Thyroid gland (tissue), 4 donors: ENCODE data around the gene CDC34. TPM values are rescaled to one million over a fixed set of nuclear protein-coding genes. Genes with fewer than 3 reads are reported as not detected.

Experiments
- DNase-seq, 2 donors: peaks; one replicate each; pipeline ENCODE4 v3.0.0-alpha.2; 2019
- H3K27ac ChIP-seq, 3 donors: fragments of 200-600 bp; sonication (generic); 1 replicate in 2 of 3; 2 replicates in 1 of 3; pipeline ENCODE4 v1.5.1; 2016 to 2019; ENCODE audit warnings: mild to moderate bottlenecking in 1 of 3, moderate library complexity in 1 of 3
- H3K27me3 ChIP-seq: fragments of 200-600 bp; sonication (generic); one replicate; pipeline ENCODE4 v1.5.1; 2019
- H3K36me3 ChIP-seq, 2 donors: fragments of 200-600 bp; sonication (generic); one replicate each; pipeline ENCODE4 v1.5.1; 2016 to 2019
- H3K4me1 ChIP-seq, 2 donors: fragments of 200-600 bp; sonication (generic); one replicate each; pipeline ENCODE4 v1.5.1; 2017 to 2019
- H3K4me3 ChIP-seq, 3 donors: fragments of 200-600 bp; sonication (generic); replicated peaks in 1 of 3; 1 replicate in 2 of 3; 2 replicates in 1 of 3; pipeline ENCODE4 v1.5.1; 2016; ENCODE audit warnings: mild to moderate bottlenecking in 1 of 3
- H3K9me3 ChIP-seq: fragments of 200-600 bp; sonication (generic); one replicate; pipeline ENCODE4 v1.5.1; 2017
- POLR2A ChIP-seq, 2 donors: fragments of 450-650 bp; IDR thresholded peaks; one replicate each; pipeline ENCODE4 v1.6.1; 2017; ENCODE audit warnings: antibody characterized with exemption in 2 of 2, mild to moderate bottlenecking in 2 of 2, moderate library complexity in 1 of 2
- WGBS, 2 donors: methylation state at CpG; one replicate each; pipeline ENCODE4 v1.1.5; 2017; 5-methylcytosine and 5-hydroxymethylcytosine counted together
- intact Hi-C: fragments of 100-400 bp; cut with DNase I; formaldehyde crosslinking; loops from one replicate; pipeline ENCODE4 v1.15.1; 2023
- total RNA-seq, 4 donors: library from RNA; depleted of rRNA; stranded (reverse); fragments of >200 nt; gene quantifications; one replicate each; pipeline ENCODE4 v1.2.3, GENCODE V29; 2016
- TF ChIP-seq, protein P1 (sequence below), 6 experiments: fragments of 200-600 bp in 3 of 6; fragments of 450-650 bp in 3 of 6; sonication (generic) in 3 of 6; IDR thresholded peaks; one replicate each; pipeline ENCODE4 v1.5.1; 2016 to 2019; ENCODE audit warnings: antibody characterized with exemption in 6 of 6, mild to moderate bottlenecking in 2 of 6, inconsistent platforms in 1 of 6, moderate library complexity in 1 of 6

Gene CDC34
- total RNA-seq, 4 donors from 2014 or later = 44.8 to 64.7 (median 48.2) TPM

DNA sequence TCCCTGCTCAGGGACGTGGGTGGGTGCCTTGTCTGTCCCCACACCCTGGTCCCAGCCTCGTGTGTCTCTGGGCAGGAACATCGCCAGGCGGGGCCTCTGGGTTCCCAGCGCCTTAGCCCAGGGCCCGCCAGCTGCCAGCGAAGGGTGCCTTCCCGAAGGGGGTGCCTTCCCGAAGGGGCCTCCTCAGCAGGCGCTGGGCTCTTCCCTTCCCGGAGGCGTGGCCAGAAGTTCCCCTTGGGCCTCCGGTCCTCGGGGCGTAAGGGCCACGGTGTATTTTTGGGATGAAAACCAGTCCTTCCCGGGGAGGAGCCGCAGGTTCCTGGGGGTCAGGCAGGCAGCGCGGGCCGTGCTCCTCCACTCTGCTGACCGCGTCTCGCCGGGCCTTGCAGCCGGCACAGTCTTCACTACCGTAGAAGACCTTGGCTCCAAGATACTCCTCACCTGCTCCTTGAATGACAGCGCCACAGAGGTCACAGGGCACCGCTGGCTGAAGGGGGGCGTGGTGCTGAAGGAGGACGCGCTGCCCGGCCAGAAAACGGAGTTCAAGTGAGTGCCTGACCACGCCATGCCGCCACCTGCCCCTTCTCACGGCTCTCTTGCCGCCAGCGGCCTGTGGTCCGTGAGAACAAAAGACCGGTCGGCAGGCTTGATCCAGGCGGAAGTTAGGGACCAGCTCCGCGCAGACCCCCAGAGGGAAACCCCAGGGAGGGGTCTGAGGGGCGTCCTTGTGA, 47.7 kb downstream of the CDC34 start:
- no peaks in the 10 kb centered on the region for H3K27me3 ChIP-seq
- peaks cover 30 to 38% of the 10 kb centered on the region in 2 donors for H3K36me3 ChIP-seq

DNA sequence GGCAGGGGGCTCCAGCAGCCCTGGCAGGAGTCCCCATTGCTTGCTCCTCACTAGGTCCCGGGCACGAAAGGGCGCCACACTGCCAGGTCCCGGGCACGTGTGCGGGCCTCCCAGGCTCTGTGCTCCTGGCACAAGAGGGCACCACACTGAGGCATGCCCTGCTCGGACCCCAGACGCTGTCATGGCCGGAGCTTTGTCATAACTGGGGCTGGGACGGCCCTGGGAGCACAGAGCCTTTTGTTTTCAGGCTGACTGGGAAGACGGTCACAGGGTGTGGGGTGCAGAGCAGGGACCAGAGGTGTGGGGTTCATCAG, 48.2 kb downstream of the CDC34 start:
- Histone ChIP-seq H3K4me1 (peaks cover 15 to 19% of the 10 kb centered on the region in 2 donors), H3K27ac (no peak overlapping the region), H3K27me3 (no peaks in the 10 kb centered on the region), H3K4me3 (no peak overlapping the region), H3K9me3 (no peaks in the 10 kb centered on the region), H3K36me3 (peaks cover 30 to 38% of the 10 kb centered on the region in 2 donors)
- 98% methylated on average over 7 of the region's 11 CpGs; no CpG with 5 or more reads in 1 of the 2 donors for WGBS, 2 donors
- intact Hi-C loops = no loop called here
- DNase-seq = no peak
- TF ChIP-seq POLR2A (IDR thresholded peaks at IDR 0.05) = no peak
- TF ChIP-seq, protein P1, sequence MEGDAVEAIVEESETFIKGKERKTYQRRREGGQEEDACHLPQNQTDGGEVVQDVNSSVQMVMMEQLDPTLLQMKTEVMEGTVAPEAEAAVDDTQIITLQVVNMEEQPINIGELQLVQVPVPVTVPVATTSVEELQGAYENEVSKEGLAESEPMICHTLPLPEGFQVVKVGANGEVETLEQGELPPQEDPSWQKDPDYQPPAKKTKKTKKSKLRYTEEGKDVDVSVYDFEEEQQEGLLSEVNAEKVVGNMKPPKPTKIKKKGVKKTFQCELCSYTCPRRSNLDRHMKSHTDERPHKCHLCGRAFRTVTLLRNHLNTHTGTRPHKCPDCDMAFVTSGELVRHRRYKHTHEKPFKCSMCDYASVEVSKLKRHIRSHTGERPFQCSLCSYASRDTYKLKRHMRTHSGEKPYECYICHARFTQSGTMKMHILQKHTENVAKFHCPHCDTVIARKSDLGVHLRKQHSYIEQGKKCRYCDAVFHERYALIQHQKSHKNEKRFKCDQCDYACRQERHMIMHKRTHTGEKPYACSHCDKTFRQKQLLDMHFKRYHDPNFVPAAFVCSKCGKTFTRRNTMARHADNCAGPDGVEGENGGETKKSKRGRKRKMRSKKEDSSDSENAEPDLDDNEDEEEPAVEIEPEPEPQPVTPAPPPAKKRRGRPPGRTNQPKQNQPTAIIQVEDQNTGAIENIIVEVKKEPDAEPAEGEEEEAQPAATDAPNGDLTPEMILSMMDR (IDR thresholded peaks at IDR 0.05) = no peak

More for the DNA sequence above, 47.7 kb downstream of the CDC34 start:
- Histone ChIP-seq H3K4me1 (peaks cover 20 to 24% of the 10 kb centered on the region in 2 donors), H3K9me3 (no peaks in the 10 kb centered on the region), H3K4me3 (no peak overlapping the region), H3K27ac (no peak overlapping the region)
- no peak for DNase-seq
- TF ChIP-seq, protein P1 (IDR thresholded peaks at IDR 0.05) = no peak
- no peak for TF ChIP-seq POLR2A (IDR thresholded peaks at IDR 0.05)
- 85 to 92% methylated on average over 19 to 32 of the region's 46 CpGs for WGBS, 2 donors
- intact Hi-C loops = no loop called here

DNA sequence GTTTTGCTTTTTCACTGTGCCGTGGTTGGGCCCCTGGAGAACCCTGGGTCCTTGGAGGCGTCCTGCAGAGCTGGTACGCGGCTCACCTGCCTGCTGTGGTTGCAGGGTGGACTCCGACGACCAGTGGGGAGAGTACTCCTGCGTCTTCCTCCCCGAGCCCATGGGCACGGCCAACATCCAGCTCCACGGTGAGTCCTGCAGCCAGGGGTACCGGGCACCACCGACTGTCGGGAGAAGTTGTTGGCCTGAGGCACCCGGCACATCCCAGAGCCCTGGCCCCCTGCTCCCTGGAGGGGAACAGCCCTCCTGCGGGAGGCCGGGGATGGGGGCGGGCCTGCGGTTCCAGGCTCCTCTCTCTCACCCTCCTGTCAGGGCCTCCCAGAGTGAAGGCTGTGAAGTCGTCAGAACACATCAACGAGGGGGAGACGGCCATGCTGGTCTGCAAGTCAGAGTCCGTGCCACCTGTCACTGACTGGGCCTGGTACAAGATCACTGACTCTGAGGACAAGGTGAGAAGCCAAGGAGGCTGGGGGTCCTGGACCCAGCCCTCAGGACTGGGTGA, 48.8 kb downstream of the CDC34 start:
- Histone ChIP-seq H3K27ac (no peak overlapping the region), H3K4me3 (no peak overlapping the region), H3K4me1 (peaks cover 9 to 14% of the 10 kb centered on the region in 2 donors), H3K36me3 (peaks cover 30 to 38% of the 10 kb centered on the region in 2 donors), H3K27me3 (no peaks in the 10 kb centered on the region), H3K9me3 (no peaks in the 10 kb centered on the region)
- TF ChIP-seq, protein P1 (IDR thresholded peaks at IDR 0.05) = no peak
- no peak for TF ChIP-seq POLR2A (IDR thresholded peaks at IDR 0.05)
- intact Hi-C loops = no loop called here
- DNase-seq = no peak
- 88 to 95% methylated on average over 9 to 22 of the region's 22 CpGs for WGBS, 2 donors

DNA sequence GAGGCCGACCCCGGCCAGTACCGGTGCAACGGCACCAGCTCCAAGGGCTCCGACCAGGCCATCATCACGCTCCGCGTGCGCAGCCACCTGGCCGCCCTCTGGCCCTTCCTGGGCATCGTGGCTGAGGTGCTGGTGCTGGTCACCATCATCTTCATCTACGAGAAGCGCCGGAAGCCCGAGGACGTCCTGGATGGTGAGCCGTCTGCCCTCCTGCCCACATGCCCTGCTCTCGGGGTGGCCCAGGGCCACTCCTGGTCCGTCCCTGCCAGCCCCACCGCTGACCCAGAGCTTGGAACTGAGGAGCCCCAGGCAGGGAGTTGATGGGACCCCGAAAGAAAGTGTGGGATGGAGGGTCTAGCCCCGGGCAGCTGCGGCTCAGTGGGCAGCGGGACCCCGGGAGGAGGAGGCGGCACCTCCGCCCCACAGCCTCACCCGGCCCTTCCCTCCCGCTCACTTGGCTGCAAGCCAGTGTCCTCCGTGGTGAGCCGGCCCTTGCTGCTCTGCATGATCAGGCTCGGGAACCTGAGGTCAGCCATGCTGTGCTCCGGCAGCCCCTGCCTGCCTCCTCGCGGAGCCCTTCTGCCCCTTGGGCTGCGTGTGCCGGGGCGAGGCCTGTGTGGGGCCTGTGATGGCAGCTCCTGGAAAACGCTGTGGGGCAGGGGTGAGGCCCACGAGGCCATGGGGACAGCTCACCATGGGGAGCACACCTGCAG, 50.0 kb downstream of the CDC34 start:
- peaks cover 30 to 38% of the 10 kb centered on the region in 2 donors for H3K36me3 ChIP-seq
- 93% methylated on average over 3 to 6 of the region's 40 CpGs for WGBS, 2 donors
- H3K4me3 ChIP-seq = no peak overlapping the region
- H3K27ac ChIP-seq = no peak overlapping the region
- no peaks in the 10 kb centered on the region for H3K9me3 ChIP-seq
- H3K27me3 ChIP-seq = no peaks in the 10 kb centered on the region
- DNase-seq = no peak
- TF ChIP-seq, protein P1 (IDR thresholded peaks at IDR 0.05) = no peak
- no peak for TF ChIP-seq POLR2A (IDR thresholded peaks at IDR 0.05)
- intact Hi-C loops = no loop called here
- peaks cover 0 to 2% of the 10 kb centered on the region in 2 donors for H3K4me1 ChIP-seq
